Activated T-cell treated with anti-CD3 and anti-CD28 coated beads, Interleukin-2, amount 50 U/mL, for 1 hour (primary cell): Measurements from ENCODE around the gene CDC25C.
A peak's percentile ranks its signal among the peaks of the same experiment; 100 is the strongest.
"Not testable (repeated sequence)": the region's sequence is repeated elsewhere in the genome, so short reads cannot be mapped to it uniquely, and the experiment has no call there.

ENCODE experiments used
- DNase-seq: peaks from one replicate; pipeline ENCODE4 v3.0.0-alpha.2; 2020

Gene CDC25C

GRCh38 chr5:138344887-138345622, 13.5 kb upstream of the CDC25C start:
- no peak for DNase-seq

- no peak for DNase-seq
Measured at GRCh38 chr5:138340008-138340407, 8.4 kb upstream of the CDC25C start.

GRCh38 chr5:138339464-138339863, 7.9 kb upstream of the CDC25C start:
- DNase-seq, result no peak

- no peak for DNase-seq
Measured at GRCh38 chr5:138339091-138339456, 7.5 kb upstream of the CDC25C start.

- DNase-seq, result no peak
Measured at GRCh38 chr5:138338411-138339090, 6.9 kb upstream of the CDC25C start.

- peak; percentile 96 for DNase-seq
Measured at GRCh38 chr5:138337685-138338410, 6.2 kb upstream of the CDC25C start, which contains the start of gene FAM53C. Gene FAM53C, plus strand, starts transcription at chr5:138338266. Its CDS starts 3,070 bp downstream, at chr5:138341336.

- DNase-seq, result no peak
Measured at GRCh38 chr5:138336952-138337684, 5.5 kb upstream of the CDC25C start.

GRCh38 chr5:138334867-138335447, 3.4 kb upstream of the CDC25C start:
- DNase-seq, result no peak

- no peak for DNase-seq
Measured at GRCh38 chr5:138330813-138331448, 673 bp downstream of the CDC25C start.

GRCh38 chr5:138318211-138318610, 13.4 kb downstream of the CDC25C start:
- DNase-seq, result not testable (repeated sequence)

- DNase-seq, result no peak
Measured at GRCh38 chr5:138316355-138316754, 15.2 kb downstream of the CDC25C start.

GRCh38 chr5:138315751-138316278, 15.8 kb downstream of the CDC25C start:
- no peak for DNase-seq

- no peak for DNase-seq
Measured at GRCh38 chr5:138305797-138306196, 25.8 kb downstream of the CDC25C start.

- no peak for DNase-seq
Measured at GRCh38 chr5:138303372-138303771, 28.2 kb downstream of the CDC25C start.

GRCh38 chr5:138289296-138289695, 42.3 kb downstream of the CDC25C start:
- no peak for DNase-seq

GRCh38 chr5:138287246-138287645, 44.4 kb downstream of the CDC25C start:
- no peak for DNase-seq

GRCh38 chr5:138282920-138283742, 48.5 kb downstream of the CDC25C start:
- no peak for DNase-seq

GRCh38 chr5:138280915-138281314, 50.7 kb downstream of the CDC25C start:
- no peak for DNase-seq

GRCh38 chr5:138276402-138277054, 55.1 kb downstream of the CDC25C start:
- DNase-seq, result no peak

GRCh38 chr5:138275895-138276294, 55.7 kb downstream of the CDC25C start:
- DNase-seq, result no peak
